ENCODE measurements around the gene PRSS57. TPM values are rescaled to one million over a fixed set of nuclear protein-coding genes. Genes with fewer than 3 reads are reported as not detected.
A peak's percentile ranks its signal among the peaks of the same experiment; 100 is the strongest.

Gene PRSS57
- total and polyA plus RNA-seq, 2 of the 13 experiments (the other 11 are each of a cell fraction or from before 2014, with no cell fraction given) = 0.12 TPM; not detected in 1

- Histone ChIP-seq H3K79me2 (ENCODE audit: insufficient read depth, low read length) (no peaks in the 10 kb centered on the region), H3K27ac (ENCODE audit: extremely low read length, insufficient read depth, low read length) (no peak overlapping the region), H3K4me1 (ENCODE audit: insufficient read depth, low read length) (0 out of 2 replicates have a peak, but pooled peaks cover 6% of the 10 kb centered on the region), H4K20me1 (ENCODE audit: insufficient read depth, low read length) (peaks cover 4% of the 10 kb centered on the region; the same call in 1 of the 2 replicates), H3K9ac (ENCODE audit: insufficient read depth, low read depth, low read length) (no peak overlapping the region), H3K27me3 (ENCODE audit: control insufficient read depth in 1 of 2, insufficient read depth in 2 of 2, low read length in 2 of 2) (no peaks in the 10 kb centered on the region), H3K4me3 (replicated peaks in 1 of 3; ENCODE audit: insufficient read depth in 1 of 3, low read depth in 2 of 3, low read length in 3 of 3) (no peak overlapping the region), H3K9me3 (ENCODE audit: low read length) (no peaks in the 10 kb centered on the region), H3K4me2 (ENCODE audit: low read depth, low read length) (no peak overlapping the region), H2AFZ (ENCODE audit: low read length) (no peak overlapping the region), H3K36me3 (replicated peaks in 1 of 2; ENCODE audit: control insufficient read depth in 1 of 2, insufficient read depth in 2 of 2, low read length in 2 of 2) (peaks cover 8 to 15% of the 10 kb centered on the region in 2 experiments; a peak in 2 of 5 replicates)
- no TSS peak for BruUV-seq (replicated peaks)
- 93% methylated on average over 24 of the region's 24 CpGs for WGBS (ENCODE audit: low lambda C conversion rate)
- ChIA-PET CTCF (ENCODE audit: low intra/inter-chr PET ratio, low total read pairs) (no interaction called here), POLR2A (no interaction called here)
- FAIRE-seq (no peak), DNase-seq (ENCODE audit: low spot score) (no peak), ATAC-seq (no peak)
- in situ Hi-C loops (cut with HindIII; ENCODE audit: extremely low pct_ligation_motif_present, low pct_unique_long_range_greater_than_20kb) (no loop called here), intact Hi-C loops (cut with micrococcal nuclease; ENCODE audit: unreplicated experiment) (no loop called here)
- TF ChIP-seq ADNP (CRISPR knock-in tag; IDR thresholded peaks at IDR 0.05) = no peak
- 0 out of 2 replicates have a peak, but pooled peaks have one; percentile 48 for TF ChIP-seq PCBP1 (IDR thresholded peaks at IDR 0.05; ENCODE audit: borderline replicate concordance, low read depth, low read length)
Measured at GRCh38 chr19:643736-644135, 51.5 kb downstream of the PRSS57 start.

- no peak overlapping the region for H3K9ac ChIP-seq (ENCODE audit: insufficient read depth, low read depth, low read length)
- no peak overlapping the region for H3K27ac ChIP-seq (ENCODE audit: extremely low read length, insufficient read depth, low read length)
- no peak overlapping the region for H3K4me2 ChIP-seq (ENCODE audit: low read depth, low read length)
- H3K4me3 ChIP-seq (replicated peaks in 1 of 3; ENCODE audit: insufficient read depth in 1 of 3, low read depth in 2 of 3, low read length in 3 of 3) = no peak overlapping the region
- no peaks in the 10 kb centered on the region for H3K79me2 ChIP-seq (ENCODE audit: insufficient read depth, low read length)
- ChIA-PET POLR2A (interaction anchor here (1.3 kb wide), 1 partner anchor 17 kb away, joined by 3 read pairs; no protein-coding TSS in a partner anchor), CTCF (ENCODE audit: low intra/inter-chr PET ratio, low total read pairs) (no interaction called here)
- peak; percentile 17; the same call in 1 of the 2 replicates for TF ChIP-seq ZBTB33 (CRISPR knock-in tag; IDR thresholded peaks at IDR 0.05)
- no peak for TF ChIP-seq ZBTB3 (CRISPR knock-in tag; IDR thresholded peaks at IDR 0.05; ENCODE audit: borderline replicate concordance, low read depth)
- no peak for TF ChIP-seq ZNF839 (CRISPR knock-in tag; IDR thresholded peaks at IDR 0.05; ENCODE audit: borderline replicate concordance)
- TF ChIP-seq AGO2 (optimal IDR thresholded peaks at IDR 0.05; ENCODE audit: low read depth, low read length) = peak; percentile 10
- H3K36me3 ChIP-seq (replicated peaks in 1 of 2; ENCODE audit: control insufficient read depth in 1 of 2, insufficient read depth in 2 of 2, low read length in 2 of 2) = peaks cover 4 to 11% of the 10 kb centered on the region in 2 experiments; a peak in 2 of 5 replicates
- H2AFZ ChIP-seq (ENCODE audit: low read length) = no peak overlapping the region
- no peak for ATAC-seq
- no peak for DNase-seq (ENCODE audit: low spot score)
- no peaks in the 10 kb centered on the region for H3K27me3 ChIP-seq (ENCODE audit: control insufficient read depth in 1 of 2, insufficient read depth in 2 of 2, low read length in 2 of 2)
- BruUV-seq (replicated peaks) = no TSS peak
- WGBS (ENCODE audit: low lambda C conversion rate) = 94% methylated on average over 35 of the region's 70 CpGs
- no peak for FAIRE-seq
- peaks cover 4% of the 10 kb centered on the region; the same call in 1 of the 2 replicates for H4K20me1 ChIP-seq (ENCODE audit: insufficient read depth, low read length)
- H3K9me3 ChIP-seq (ENCODE audit: low read length) = no peaks in the 10 kb centered on the region
- in situ Hi-C loops (cut with HindIII; ENCODE audit: extremely low pct_ligation_motif_present, low pct_unique_long_range_greater_than_20kb) = no loop called here
- H3K4me1 ChIP-seq (ENCODE audit: insufficient read depth, low read length) = 0 out of 2 replicates have a peak, but pooled peaks cover 7% of the 10 kb centered on the region
- intact Hi-C loops (cut with micrococcal nuclease; ENCODE audit: unreplicated experiment) = no loop called here
Measured at GRCh38 chr19:642767-643727, 52.2 kb downstream of the PRSS57 start.

Data from HepG2 (cell line).